GM21447 (cell line): ENCODE data around the gene TNNI3.
"Not testable (repeated sequence)": the region's sequence is repeated elsewhere in the genome, so short reads cannot be mapped to it uniquely, and the experiment has no call there.

Experiments used
- ATAC-seq: cut with Tn5 transposase; IDR thresholded peaks from one replicate; pipeline ENCODE4 v1.9.1; 2021; ENCODE audit not compliant: unreplicated experiment

TNNI3 gene

GRCh38 chr19:55114566-55115145 is 42.9 kb downstream of the TNNI3 start:
- no peak for ATAC-seq

GRCh38 chr19:55113570-55114039 is 43.9 kb downstream of the TNNI3 start:
- ATAC-seq: no peak

GRCh38 chr19:55112777-55113569 is 44.6 kb downstream of the TNNI3 start:
- ATAC-seq: no peak

GRCh38 chr19:55112246-55112776 is 45.2 kb downstream of the TNNI3 start:
- ATAC-seq: no peak

GRCh38 chr19:55111238-55111831 is 46.2 kb downstream of the TNNI3 start:
- no peak for ATAC-seq

- ATAC-seq: no peak
Measured at GRCh38 chr19:55109527-55110291, 47.8 kb downstream of the TNNI3 start.

- not testable (repeated sequence) for ATAC-seq
Measured at GRCh38 chr19:55107252-55107651, 50.3 kb downstream of the TNNI3 start.

- ATAC-seq: no peak
Measured at GRCh38 chr19:55106591-55106990, 50.9 kb downstream of the TNNI3 start.

- ATAC-seq: no peak
Measured at GRCh38 chr19:55105237-55105636, 52.3 kb downstream of the TNNI3 start.

GRCh38 chr19:55103190-55103589 is 54.3 kb downstream of the TNNI3 start:
- ATAC-seq: no peak
